ENCODE measurements around the gene UACA. TPM values are rescaled to one million over a fixed set of nuclear protein-coding genes. Genes with fewer than 3 reads are reported as not detected.

Gene UACA
- total RNA-seq, 2 donors from 2014 or later = 22.4 to 27.2 TPM

DNA sequence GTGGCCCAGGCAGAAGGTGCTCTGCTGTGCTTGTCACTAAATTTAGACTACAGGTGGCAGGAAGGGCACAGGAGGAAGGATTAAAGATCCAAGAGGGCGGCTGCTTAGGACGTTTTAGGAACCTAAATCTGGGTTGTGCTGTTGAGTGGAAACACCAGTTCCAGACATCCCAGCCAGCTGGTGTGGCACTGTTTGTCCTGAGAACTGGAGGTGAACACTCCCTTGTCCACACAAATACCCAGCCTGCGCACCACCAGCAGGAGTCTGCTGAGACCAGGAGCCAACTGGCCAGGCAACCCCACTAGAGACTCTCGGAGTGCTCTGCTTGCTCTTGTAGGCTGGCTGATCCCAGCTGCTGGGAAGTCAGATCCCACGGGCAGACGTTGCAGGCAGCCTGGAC is 30.3 kb upstream of the UACA start:
- no peaks in the 10 kb centered on the region for H3K27me3 ChIP-seq

DNA sequence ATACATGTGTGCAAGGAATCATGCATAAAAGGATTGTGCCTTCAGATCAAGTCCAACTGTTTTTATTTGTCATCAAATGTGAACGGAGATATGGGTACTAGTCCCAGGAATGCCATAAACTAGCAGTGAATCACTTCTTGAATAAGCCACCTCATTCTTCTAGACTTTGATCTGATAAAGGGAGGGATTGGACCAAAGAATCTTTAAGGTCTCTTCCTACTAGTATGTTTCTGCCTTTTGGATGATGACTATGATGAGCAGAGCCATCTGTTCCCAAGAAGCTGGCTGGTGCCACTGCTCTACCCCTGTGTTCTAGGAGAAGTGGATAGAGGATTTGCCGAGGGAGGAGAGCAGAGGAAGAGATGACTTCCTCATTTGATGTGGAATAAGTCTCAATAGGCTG is 28.8 kb upstream of the UACA start:
- Histone ChIP-seq H3K9me3 (no peaks in the 10 kb centered on the region), H3K36me3 (replicated peaks in 1 of 2; ENCODE audit: insufficient read depth in 1 of 2, low read depth in 2 of 2) (no peaks in the 10 kb centered on the region), H3K4me3 (no peak overlapping the region), H3K27me3 (no peaks in the 10 kb centered on the region), H3K27ac (no peak overlapping the region), H3K4me1 (no peaks in the 10 kb centered on the region)
- no peak for ATAC-seq
- 50 to 64% methylated on average over 2 of the region's 2 CpGs for WGBS, 2 donors
- DNase-seq = no peak
- TF ChIP-seq, protein P1, sequence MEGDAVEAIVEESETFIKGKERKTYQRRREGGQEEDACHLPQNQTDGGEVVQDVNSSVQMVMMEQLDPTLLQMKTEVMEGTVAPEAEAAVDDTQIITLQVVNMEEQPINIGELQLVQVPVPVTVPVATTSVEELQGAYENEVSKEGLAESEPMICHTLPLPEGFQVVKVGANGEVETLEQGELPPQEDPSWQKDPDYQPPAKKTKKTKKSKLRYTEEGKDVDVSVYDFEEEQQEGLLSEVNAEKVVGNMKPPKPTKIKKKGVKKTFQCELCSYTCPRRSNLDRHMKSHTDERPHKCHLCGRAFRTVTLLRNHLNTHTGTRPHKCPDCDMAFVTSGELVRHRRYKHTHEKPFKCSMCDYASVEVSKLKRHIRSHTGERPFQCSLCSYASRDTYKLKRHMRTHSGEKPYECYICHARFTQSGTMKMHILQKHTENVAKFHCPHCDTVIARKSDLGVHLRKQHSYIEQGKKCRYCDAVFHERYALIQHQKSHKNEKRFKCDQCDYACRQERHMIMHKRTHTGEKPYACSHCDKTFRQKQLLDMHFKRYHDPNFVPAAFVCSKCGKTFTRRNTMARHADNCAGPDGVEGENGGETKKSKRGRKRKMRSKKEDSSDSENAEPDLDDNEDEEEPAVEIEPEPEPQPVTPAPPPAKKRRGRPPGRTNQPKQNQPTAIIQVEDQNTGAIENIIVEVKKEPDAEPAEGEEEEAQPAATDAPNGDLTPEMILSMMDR (IDR thresholded peaks at IDR 0.05) = no peak
- no peak for TF ChIP-seq POLR2A (IDR thresholded peaks at IDR 0.05)
- intact Hi-C loops (cut with DNase I) = no loop called here

More for the DNA sequence above, 30.3 kb upstream of the UACA start:
- H3K27ac ChIP-seq = no peak overlapping the region
- DNase-seq = no peak
- H3K9me3 ChIP-seq = no peaks in the 10 kb centered on the region
- TF ChIP-seq, protein P1 (IDR thresholded peaks at IDR 0.05) = no peak
- TF ChIP-seq POLR2A (IDR thresholded peaks at IDR 0.05) = no peak
- H3K4me1 ChIP-seq = no peaks in the 10 kb centered on the region
- WGBS, 2 donors = 63 to 73% methylated on average over 4 to 6 of the region's 6 CpGs
- no peaks in the 10 kb centered on the region for H3K36me3 ChIP-seq (replicated peaks in 1 of 2; ENCODE audit: insufficient read depth in 1 of 2, low read depth in 2 of 2)
- no peak for ATAC-seq
- intact Hi-C loops (cut with DNase I) = no loop called here
- no peak overlapping the region for H3K4me3 ChIP-seq

DNA sequence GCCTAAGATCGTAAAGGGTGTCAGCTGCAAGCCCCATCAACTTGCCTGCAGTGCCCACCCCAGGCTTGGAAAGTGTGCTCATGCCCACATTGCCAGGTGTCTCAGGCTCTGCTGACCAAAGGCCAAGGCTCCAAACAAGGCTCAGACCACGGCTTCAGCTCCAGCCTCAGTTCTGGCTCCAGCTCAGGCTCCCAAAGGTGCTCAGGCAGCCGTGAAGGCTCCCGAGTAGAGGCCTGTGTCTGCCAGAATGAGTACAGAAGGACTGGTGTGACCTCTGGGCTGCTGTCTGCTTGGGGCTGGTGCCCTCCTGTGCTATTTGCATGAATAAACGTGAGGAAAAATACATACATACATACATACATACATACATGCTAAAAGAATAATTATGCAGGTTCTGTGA is 27.9 kb upstream of the UACA start:
- ATAC-seq = no peak
- DNase-seq = no peak
- WGBS, 2 donors = 57 to 69% methylated on average over 4 to 5 of the region's 5 CpGs

DNA sequence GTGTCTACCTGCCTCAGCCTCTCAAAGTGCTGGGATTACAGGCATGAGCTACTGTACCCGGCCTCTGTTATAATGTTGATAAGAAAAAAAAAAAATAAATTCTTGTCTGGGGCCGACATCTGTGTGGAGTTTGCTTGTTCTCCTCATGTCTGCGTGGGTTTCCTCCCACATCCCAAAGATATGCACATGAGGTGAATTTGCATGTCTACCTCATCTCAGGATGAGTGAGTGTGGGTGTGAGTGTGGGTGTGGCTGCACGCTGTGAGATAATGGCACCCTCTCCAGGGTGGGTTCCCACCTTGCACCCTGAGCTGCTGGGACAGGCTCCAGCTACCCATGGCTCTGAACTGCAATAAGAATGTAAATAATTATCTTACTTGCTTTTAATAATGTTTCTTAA is 25.9 kb upstream of the UACA start:
- intact Hi-C loops (cut with DNase I) = no loop called here

More for the DNA sequence above, 27.9 kb upstream of the UACA start:
- Histone ChIP-seq H3K9me3 (no peaks in the 10 kb centered on the region), H3K36me3 (replicated peaks in 1 of 2; ENCODE audit: insufficient read depth in 1 of 2, low read depth in 2 of 2) (no peaks in the 10 kb centered on the region), H3K4me3 (no peak overlapping the region), H3K27me3 (no peaks in the 10 kb centered on the region), H3K4me1 (no peaks in the 10 kb centered on the region), H3K27ac (no peak overlapping the region)
- TF ChIP-seq, protein P1 (IDR thresholded peaks at IDR 0.05) = no peak
- no peak for TF ChIP-seq POLR2A (IDR thresholded peaks at IDR 0.05)
- intact Hi-C loops (cut with DNase I) = no loop called here

More for the DNA sequence above, 25.9 kb upstream of the UACA start:
- H3K27me3 ChIP-seq = no peaks in the 10 kb centered on the region
- 66 to 76% methylated on average over 4 of the region's 4 CpGs for WGBS, 2 donors
- DNase-seq = no peak
- no peaks in the 10 kb centered on the region for H3K36me3 ChIP-seq (replicated peaks in 1 of 2; ENCODE audit: insufficient read depth in 1 of 2, low read depth in 2 of 2)
- H3K27ac ChIP-seq = no peak overlapping the region
- no peak for ATAC-seq
- no peaks in the 10 kb centered on the region for H3K4me1 ChIP-seq
- TF ChIP-seq POLR2A (IDR thresholded peaks at IDR 0.05) = no peak
- TF ChIP-seq, protein P1 (IDR thresholded peaks at IDR 0.05) = no peak
- H3K9me3 ChIP-seq = no peaks in the 10 kb centered on the region
- H3K4me3 ChIP-seq = no peak overlapping the region

Data from body of pancreas (tissue), 4 donors.